ENCODE measurements around the gene BTBD2. TPM values are rescaled to one million over a fixed set of nuclear protein-coding genes. Genes with fewer than 3 reads are reported as not detected.
A peak's percentile ranks its signal among the peaks of the same experiment; 100 is the strongest.

BTBD2 gene
- total RNA-seq, 1 donor from 2014 or later: 48.8 TPM

- Mint-ChIP-seq H3K9me3 (peaks cover 7% of the 10 kb centered on the region), H3K36me3 (peaks cover 22% of the 10 kb centered on the region), H3K27ac (no peak overlapping the region), H3K27me3 (ENCODE audit: insufficient read depth, low read depth) (peaks cover 6% of the 10 kb centered on the region), H3K4me1 (peaks cover 12% of the 10 kb centered on the region), H3K4me3 (peak overlapping the region; percentile 79)
- Histone ChIP-seq H3K9me3 (ENCODE audit: low read depth) (no peaks in the 10 kb centered on the region), H4K20me1 (ENCODE audit: low read depth) (peaks cover 38% of the 10 kb centered on the region), H3K4me1 (peaks cover 11% of the 10 kb centered on the region), H2AFZ (replicated peaks) (no peak overlapping the region), H3K27me3 (no peaks in the 10 kb centered on the region), H3K9ac (no peak overlapping the region), H3K79me2 (ENCODE audit: low read depth) (peaks cover 59% of the 10 kb centered on the region), H3K4me2 (peak overlapping the region; percentile 89), H3K27ac (no peak overlapping the region), H3F3A (ENCODE audit: low read depth) (peaks cover 8% of the 10 kb centered on the region), H3K4me3 (peak overlapping the region; percentile 13), H3K36me3 (no peaks in the 10 kb centered on the region)
- TF ChIP-seq EZH2phosphoT487 (IDR thresholded peaks at IDR 0.05) (no peak), EZH2 (IDR thresholded peaks at IDR 0.05) (no peak), CTCF (IDR thresholded peaks at IDR 0.05) (no peak)
- no peak for DNase-seq (ENCODE audit: low spot score)
Measured at GRCh38 chr19:2012941-2013682, 2.4 kb downstream of the BTBD2 start.

- Histone ChIP-seq H2AFZ (replicated peaks) (no peak overlapping the region), H3K4me1 (peaks cover 11% of the 10 kb centered on the region), H3K27me3 (no peaks in the 10 kb centered on the region), H3K9me3 (ENCODE audit: low read depth) (no peaks in the 10 kb centered on the region), H3K9ac (no peak overlapping the region), H3K4me3 (no peak overlapping the region), H3K79me2 (ENCODE audit: low read depth) (peaks cover 75% of the 10 kb centered on the region), H3F3A (ENCODE audit: low read depth) (peaks cover 2% of the 10 kb centered on the region), H3K4me2 (no peak overlapping the region), H3K36me3 (no peaks in the 10 kb centered on the region), H3K27ac (no peak overlapping the region), H4K20me1 (ENCODE audit: low read depth) (peaks cover 56% of the 10 kb centered on the region)
- DNase-seq (ENCODE audit: low spot score): no peak
- peaks cover 9% of the 10 kb centered on the region for H3K27me3 Mint-ChIP-seq (ENCODE audit: insufficient read depth, low read depth)
- no peak overlapping the region for H3K27ac Mint-ChIP-seq
- peaks cover 7% of the 10 kb centered on the region for H3K9me3 Mint-ChIP-seq
- TF ChIP-seq CTCF (IDR thresholded peaks at IDR 0.05) (no peak), EZH2phosphoT487 (IDR thresholded peaks at IDR 0.05) (no peak), EZH2 (IDR thresholded peaks at IDR 0.05) (no peak)
- H3K36me3 Mint-ChIP-seq: peaks cover 24% of the 10 kb centered on the region
- peaks cover 12% of the 10 kb centered on the region for H3K4me1 Mint-ChIP-seq
- peak overlapping the region; percentile 48 for H3K4me3 Mint-ChIP-seq
Measured at GRCh38 chr19:2011169-2011568, 4.3 kb downstream of the BTBD2 start.

GRCh38 chr19:2010135-2010668 lies 5.3 kb downstream of the BTBD2 start:
- no peak overlapping the region for H3K27ac ChIP-seq

More at GRCh38 chr19:2010135-2010668, 5.3 kb downstream of the BTBD2 start:
- no peak for TF ChIP-seq CTCF (IDR thresholded peaks at IDR 0.05)
- Histone ChIP-seq H3K4me3 (no peak overlapping the region), H3K9ac (no peak overlapping the region), H2AFZ (replicated peaks) (no peak overlapping the region), H3K4me2 (no peak overlapping the region), H3K4me1 (peaks cover 11% of the 10 kb centered on the region), H3K79me2 (ENCODE audit: low read depth) (peaks cover 83% of the 10 kb centered on the region), H3F3A (ENCODE audit: low read depth) (peaks cover 1% of the 10 kb centered on the region), H3K27me3 (no peaks in the 10 kb centered on the region), H4K20me1 (ENCODE audit: low read depth) (peaks cover 65% of the 10 kb centered on the region), H3K36me3 (no peaks in the 10 kb centered on the region), H3K9me3 (ENCODE audit: low read depth) (no peaks in the 10 kb centered on the region)
- Mint-ChIP-seq H3K36me3 (peaks cover 26% of the 10 kb centered on the region), H3K9me3 (peaks cover 7% of the 10 kb centered on the region), H3K27ac (no peak overlapping the region), H3K27me3 (ENCODE audit: insufficient read depth, low read depth) (peaks cover 9% of the 10 kb centered on the region), H3K4me3 (no peak overlapping the region), H3K4me1 (peaks cover 12% of the 10 kb centered on the region)
- no peak for DNase-seq (ENCODE audit: low spot score)
